H1 (cell line): Measurements from ENCODE around the gene LRCH1. TPM values are rescaled to one million over a fixed set of nuclear protein-coding genes. Genes with fewer than 3 reads are reported as not detected.

ENCODE experiments used
- CTCF ChIA-PET: fragments of 300-600 bp; sonication (Branson Sonifier 250); formaldehyde crosslinking; loops from one replicate; lab custom pipeline; 2021; ENCODE audit not compliant: partially characterized antibody; lab: Charles Lee
- POLR2A ChIA-PET: fragments of 300-600 bp; sonication (Branson Sonifier 250); formaldehyde crosslinking; loops from one replicate; lab custom pipeline; 2021; ENCODE audit warnings: inconsistent platforms; ENCODE audit not compliant: partially characterized antibody; lab: Charles Lee
- DNase-seq, 2 experiments: peaks; one replicate each; pipeline versions ENCODE4 v3.0.0 to v3.0.0-alpha.2; 2010 to 2022; ENCODE audit warnings: low spot score in 2 of 2, low read depth in 1 of 2, mixed read lengths in 1 of 2
- FAIRE-seq: peaks from 2 replicates; lab custom pipeline; 2011; peaks lifted over from hg19 to GRCh38; lab: Jason Lieb, UNC
- H2AFZ ChIP-seq: 2 replicates; pipeline ENCODE4 v1.8.1; 2012; ENCODE audit warnings: low read length, inconsistent platforms
- H2AK5ac ChIP-seq: 2 replicates; pipeline ENCODE4 v1.6.1; 2013; ENCODE audit warnings: low read depth, low read length
- H2BK120ac ChIP-seq: replicated peaks from 2 replicates; pipeline ENCODE3; 2013; ENCODE audit warnings: low read depth, low read length, inconsistent platforms
- H2BK12ac ChIP-seq: 2 replicates; pipeline ENCODE4 v1.6.1; 2013; ENCODE audit warnings: low read depth, low read length
- H2BK15ac ChIP-seq: 2 replicates; pipeline ENCODE4 v1.6.1; 2013; ENCODE audit warnings: low read length
- H2BK20ac ChIP-seq: 2 replicates; pipeline ENCODE4 v1.6.1; 2013; ENCODE audit warnings: low read length
- H2BK5ac ChIP-seq: 2 replicates; pipeline ENCODE4 v1.6.1; 2013; ENCODE audit warnings: low read depth, low read length
- H3K14ac ChIP-seq: 2 replicates; pipeline ENCODE4 v1.6.1; 2013; ENCODE audit warnings: inconsistent platforms; ENCODE audit not compliant: insufficient read length
- H3K18ac ChIP-seq: 2 replicates; pipeline ENCODE4 v1.6.1; 2013; ENCODE audit warnings: low read length; ENCODE audit errors: extremely low read depth
- H3K23ac ChIP-seq: 2 replicates; pipeline ENCODE4 v1.6.1; 2013; ENCODE audit warnings: inconsistent platforms; ENCODE audit not compliant: insufficient read length
- H3K23me2 ChIP-seq: 2 replicates; pipeline ENCODE4 v1.6.1; 2013; ENCODE audit warnings: low read depth, low read length
- H3K27ac ChIP-seq: 2 replicates; pipeline ENCODE4 v1.6.1; 2011; ENCODE audit warnings: low read depth, low read length, inconsistent platforms
- H3K27me3 ChIP-seq, 4 experiments: replicated peaks in 1 of 4; 1 replicate in 1 of 4; 2 replicates in 3 of 4; pipeline versions ENCODE4 v1.6.1 to v1.8.1; 2011 to 2013; ENCODE audit warnings: low read length in 3 of 4, mild to moderate bottlenecking in 3 of 4, inconsistent platforms in 2 of 4, mixed read lengths in 2 of 4, moderate library complexity in 1 of 4; ENCODE audit not compliant: control insufficient read depth in 3 of 4, insufficient read depth in 3 of 4; ENCODE audit errors: extremely low read depth in 1 of 4
- H3K36me3 ChIP-seq, 4 experiments: 2 replicates each; pipeline versions ENCODE4 v1.6.1 to v1.8.1; 2011 to 2013; ENCODE audit warnings: mild to moderate bottlenecking in 4 of 4, low read length in 3 of 4, moderate library complexity in 2 of 4, control low read depth in 1 of 4, inconsistent platforms in 1 of 4; ENCODE audit not compliant: insufficient read depth in 4 of 4, control insufficient read depth in 2 of 4
- H3K4ac ChIP-seq: replicated peaks from 2 replicates; pipeline ENCODE3; 2013; ENCODE audit warnings: low read length, low read depth, mixed read lengths, inconsistent platforms; ENCODE audit not compliant: insufficient read length
- H3K4me1 ChIP-seq, 4 experiments: replicated peaks in 1 of 4; 1 replicate in 1 of 4; 2 replicates in 3 of 4; pipeline versions ENCODE4 v1.6.1 to v1.8.1; 2011 to 2013; ENCODE audit warnings: low read length in 3 of 4, inconsistent platforms in 2 of 4, mixed read lengths in 1 of 4; ENCODE audit not compliant: insufficient read depth in 4 of 4, control insufficient read depth in 3 of 4
- H3K4me2 ChIP-seq, 2 experiments: 2 replicates each; pipeline versions ENCODE4 v1.6.1 to v1.8.1; 2011 to 2013; ENCODE audit warnings: low read depth in 2 of 2, low read length in 2 of 2, control low read depth in 1 of 2, inconsistent platforms in 1 of 2, mild to moderate bottlenecking in 1 of 2; ENCODE audit not compliant: insufficient read depth in 1 of 2
- H3K4me3 ChIP-seq, 4 experiments: fragments of 200-600, 300-600 bp in 1 of 4; sonication (generic), shearing (Covaris generic), sonication (Bioruptor Twin) in 1 of 4; 2 replicates each; pipeline versions ENCODE4 v1.5.1 to v1.8.1; 2011 to 2016; ENCODE audit warnings: low read length in 4 of 4, low read depth in 3 of 4, control low read depth in 2 of 4, inconsistent platforms in 2 of 4, mild to moderate bottlenecking in 2 of 4, mixed read lengths in 1 of 4, moderate library complexity in 1 of 4; ENCODE audit not compliant: insufficient read depth in 2 of 4; ENCODE audit errors: extremely low read depth in 1 of 4
- H3K56ac ChIP-seq: replicated peaks from 2 replicates; pipeline ENCODE3; 2013; ENCODE audit warnings: low read depth, mild to moderate bottlenecking, mixed read lengths, low read length, inconsistent platforms; ENCODE audit not compliant: insufficient read length
- H3K79me1 ChIP-seq: 2 replicates; pipeline ENCODE4 v1.6.1; 2013; ENCODE audit warnings: low read depth, low read length, control low read depth
- H3K79me2 ChIP-seq, 2 experiments: 2 replicates each; pipeline versions ENCODE4 v1.6.1 to v1.8.1; 2012 to 2013; ENCODE audit warnings: low read length in 2 of 2, mild to moderate bottlenecking in 2 of 2, inconsistent platforms in 1 of 2; ENCODE audit not compliant: insufficient read depth in 2 of 2, control insufficient read depth in 1 of 2
- H3K9ac ChIP-seq, 4 experiments: replicated peaks in 1 of 4; 1 replicate in 1 of 4; 2 replicates in 3 of 4; pipeline versions ENCODE4 v1.6.1 to v1.8.1; 2011 to 2013; ENCODE audit warnings: low read depth in 3 of 4, low read length in 3 of 4, control low read depth in 2 of 4, mild to moderate bottlenecking in 2 of 4, moderate library complexity in 2 of 4, inconsistent platforms in 1 of 4; ENCODE audit errors: extremely low read depth in 1 of 4
- H3K9me3 ChIP-seq, 2 experiments: 2 replicates each; pipeline versions ENCODE4 v1.6.1 to v1.8.1; 2012 to 2013; ENCODE audit warnings: mild to moderate bottlenecking in 2 of 2, moderate library complexity in 2 of 2, control low read depth in 1 of 2, inconsistent platforms in 1 of 2, low read depth in 1 of 2, low read length in 1 of 2, mixed read lengths in 1 of 2; ENCODE audit not compliant: insufficient read depth in 2 of 2
- H4K20me1 ChIP-seq, 2 experiments: replicated peaks in 1 of 2; 2 replicates each; pipeline versions ENCODE3 to v1.8.1; 2011 to 2013; ENCODE audit warnings: inconsistent platforms in 2 of 2, low read length in 2 of 2, mild to moderate bottlenecking in 1 of 2; ENCODE audit not compliant: insufficient read depth in 2 of 2, control insufficient read depth in 1 of 2
- H4K5ac ChIP-seq: 2 replicates; pipeline ENCODE4 v1.6.1; 2013; ENCODE audit warnings: low read length, low read depth, mixed read lengths, inconsistent platforms; ENCODE audit not compliant: insufficient read length
- H4K8ac ChIP-seq: 2 replicates; pipeline ENCODE4 v1.8.0; 2013; ENCODE audit warnings: mild to moderate bottlenecking, moderate library complexity, low read length, inconsistent platforms; ENCODE audit not compliant: insufficient read depth; ENCODE audit errors: extremely low read depth
- H4K91ac ChIP-seq: replicated peaks from 2 replicates; pipeline ENCODE3; 2013; ENCODE audit warnings: low read length, mixed read lengths, inconsistent platforms; ENCODE audit not compliant: insufficient read length
- EP300 ChIP-seq, 2 experiments: IDR thresholded peaks; 1 replicate in 1 of 2; 2 replicates in 1 of 2; pipeline ENCODE4 v1.6.1; 2011 to 2012; ENCODE audit warnings: low read depth in 2 of 2, low read length in 2 of 2, mild to moderate bottlenecking in 2 of 2, borderline replicate concordance in 1 of 2, inconsistent platforms in 1 of 2, moderate library complexity in 1 of 2
- FOSL1 ChIP-seq: IDR thresholded peaks from 2 replicates; pipeline ENCODE4 v1.6.1; 2011; ENCODE audit warnings: mild to moderate bottlenecking, low read depth, low read length, moderate library complexity; ENCODE audit not compliant: insufficient read depth
- HDAC6 ChIP-seq: IDR thresholded peaks from one replicate; pipeline ENCODE4 v1.7.1; 2012; ENCODE audit warnings: low read depth, mild to moderate bottlenecking, inconsistent platforms, low read length, moderate library complexity
- JUN ChIP-seq: IDR thresholded peaks from 2 replicates; pipeline ENCODE4 v1.6.1; 2011; ENCODE audit warnings: low read depth, mild to moderate bottlenecking, improper control_type of control experiment, low read length
- KDM1A ChIP-seq: fragments of 200-600, 300-600 bp; sonication (generic); IDR thresholded peaks from 2 replicates; pipeline ENCODE4 v1.7.1; 2016; ENCODE audit warnings: mild to moderate bottlenecking, low read length, borderline replicate concordance
- POU5F1 ChIP-seq: IDR thresholded peaks from 2 replicates; pipeline ENCODE4 v1.6.1; 2011; ENCODE audit warnings: low read depth, mild to moderate bottlenecking, low read length, moderate library complexity
- RFX5 ChIP-seq: IDR thresholded peaks from 2 replicates; pipeline ENCODE4 v1.6.1; 2011; ENCODE audit warnings: low read depth, low read length, improper control_type of control experiment, borderline replicate concordance
- SIX5 ChIP-seq: IDR thresholded peaks from 2 replicates; pipeline ENCODE4 v1.6.1; 2011; ENCODE audit warnings: mild to moderate bottlenecking, low read depth, low read length
- SRF ChIP-seq: IDR thresholded peaks from 2 replicates; pipeline ENCODE4 v1.6.1; 2011; ENCODE audit warnings: mild to moderate bottlenecking, low read depth, low read length, moderate library complexity
- WGBS, 2 experiments: shearing (Covaris generic) in 1 of 2; methylation state at CpG; one replicate each; pipeline versions ENCODE4 v1.1.6 to v1.1.7; 2013 to 2015; ENCODE audit warnings: low lambda C conversion rate in 2 of 2, mixed read lengths in 2 of 2, inconsistent platforms in 1 of 2, low coverage in 1 of 2, missing lambda C conversion rate in 1 of 2; ENCODE audit not compliant: insufficient replicate concordance in 2 of 2, insufficient coverage in 1 of 2, insufficient read length in 1 of 2; ENCODE audit errors: extremely low coverage in 1 of 2, missing lambda C conversion rate in 1 of 2; 5-methylcytosine and 5-hydroxymethylcytosine counted together
- polyA plus RNA-seq, 7 experiments: library from polyadenylated mRNA; depleted of rRNA in 3 of 7; stranded (reverse) in 5 of 7; unstranded in 2 of 7; fragments of >200 nt in 5 of 7; fragments of 200-250 nt in 2 of 7; gene quantifications; 1 replicate in 5 of 7; 2 replicates in 1 of 7; 4 replicates in 1 of 7; pipeline versions ENCODE4 v1.2.1 to v1.2.3, GENCODE V29; 2011 to 2013; ENCODE audit warnings: missing spikeins in 2 of 7, mixed read lengths in 2 of 7
- total RNA-seq: library from RNA; stranded (reverse); fragmentation: NEBNext Ultra II Directional; extraction: Animal tissue kit (Norgen Biotek cat#: 25700); gene quantifications from 2 replicates; pipeline ENCODE4 v1.2.1, GENCODE V29; 2021

LRCH1 gene
- total and polyA plus RNA-seq, 2 of the 8 experiments (the other 6 are each of a cell fraction or from before 2014, with no cell fraction given), result 3.0 to 10.1 TPM

DNA sequence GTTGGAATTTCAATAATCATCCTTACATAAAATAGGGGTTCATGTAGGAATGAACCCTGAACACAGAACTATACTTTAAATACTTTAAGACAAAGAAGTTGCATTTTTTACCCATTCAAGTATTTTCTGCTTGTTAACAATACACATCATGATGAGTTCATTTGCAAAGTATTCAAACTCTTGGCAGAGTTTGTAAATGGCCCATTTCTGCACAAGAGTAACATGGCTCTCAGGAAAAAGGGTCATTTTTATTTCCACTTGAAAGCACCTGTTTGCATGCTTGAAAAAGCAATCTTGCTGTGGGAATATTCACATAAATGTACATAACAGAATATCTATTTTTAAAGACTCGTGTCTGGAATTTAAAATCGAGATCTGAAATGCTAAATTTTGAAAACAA is 225.9 kb downstream of the LRCH1 start:
- Histone ChIP-seq H3K23ac (no peak overlapping the region), H2BK5ac (no peak overlapping the region), H3K27ac (no peak overlapping the region), H2AFZ (no peak overlapping the region), H2BK15ac (no peak overlapping the region), H4K8ac (no peak overlapping the region), H3K36me3 (peaks cover 0 to 56% (median 8%) of the 10 kb centered on the region in 4 experiments; a peak in 6 of 8 replicates), H4K20me1 (peaks cover 0 to 2% of the 10 kb centered on the region in 2 experiments), H2BK120ac (no peak overlapping the region), H3K4me2 (no peak overlapping the region), H2BK20ac (no peak overlapping the region), H3K27me3 (no peaks in the 10 kb centered on the region), H3K9ac (no peak overlapping the region), H3K79me2 (no peaks in the 10 kb centered on the region), H4K5ac (no peak overlapping the region), H3K23me2 (no peaks in the 10 kb centered on the region), H3K18ac (no peak overlapping the region), H3K14ac (no peak overlapping the region), H3K79me1 (no peaks in the 10 kb centered on the region), H2AK5ac (no peak overlapping the region), H3K9me3 (no peaks in the 10 kb centered on the region), H2BK12ac (no peak overlapping the region), H3K56ac (no peak overlapping the region), H3K4me3 (no peak overlapping the region), H4K91ac (no peak overlapping the region), H3K4ac (no peak overlapping the region), H3K4me1 (no peaks in the 10 kb centered on the region)
- TF ChIP-seq SIX5 (no peak), RFX5 (no peak), KDM1A (no peak), HDAC6 (no peak), SRF (no peak), POU5F1 (no peak), EP300 (IDR thresholded peaks at IDR 0.05; ENCODE audit: borderline replicate concordance in 1 of 2, low read depth in 2 of 2, low read length in 2 of 2) (no peak), JUN (no peak), FOSL1 (no peak)
- WGBS, 2 experiments, result 92% methylated on average over 2 of the region's 2 CpGs; no CpG with 5 or more reads in 1 of the 2 experiments
- CTCF ChIA-PET, result no interaction called here
- FAIRE-seq, result no peak
- no peak for DNase-seq
- POLR2A ChIA-PET, result no interaction called here
